Subcutaneous abdominal adipose tissue (tissue), 5 donors: ENCODE data around the gene PIGH.

Experiments used
- H3K27ac ChIP-seq: one replicate; pipeline ENCODE4 v1.7.0; 2013; ENCODE audit warnings: low read depth, mild to moderate bottlenecking, inconsistent platforms, low read length, moderate library complexity
- H3K27me3 ChIP-seq, 5 donors: one replicate each; pipeline ENCODE4 v1.7.0; 2013; ENCODE audit warnings: low read length in 5 of 5, inconsistent platforms in 1 of 5; ENCODE audit not compliant: control insufficient read depth in 5 of 5, insufficient read depth in 4 of 5
- H3K36me3 ChIP-seq, 5 donors: one replicate each; pipeline ENCODE4 v1.7.0; 2013; ENCODE audit warnings: low read length in 5 of 5; ENCODE audit not compliant: control insufficient read depth in 5 of 5, insufficient read depth in 5 of 5
- H3K4me1 ChIP-seq, 5 donors: one replicate each; pipeline ENCODE4 v1.7.0; 2013; ENCODE audit warnings: low read length in 5 of 5, mild to moderate bottlenecking in 3 of 5, moderate library complexity in 1 of 5; ENCODE audit not compliant: control insufficient read depth in 5 of 5, insufficient read depth in 5 of 5
- H3K4me3 ChIP-seq, 5 donors: one replicate each; pipeline ENCODE4 v1.7.0; 2013; ENCODE audit warnings: low read length in 5 of 5, low read depth in 1 of 5
- H3K9ac ChIP-seq, 5 donors: one replicate each; pipeline ENCODE4 v1.7.0; 2013; ENCODE audit warnings: low read length in 5 of 5, mild to moderate bottlenecking in 4 of 5, moderate library complexity in 3 of 5
- H3K9me3 ChIP-seq, 5 donors: one replicate each; pipeline ENCODE4 v1.7.0; 2013; ENCODE audit warnings: low read length in 5 of 5; ENCODE audit not compliant: control insufficient read depth in 5 of 5
- donor health status: healthy.
- donor health status: healthy.
- donor health status: healthy.
- donor health status: healthy.
- donor health status: healthy.

The PIGH gene

GRCh38 chr14:67599698-67600561 lies at the start of gene PIGH:
TSS of gene PIGH (minus strand) at chr14:67600268. CDS start at chr14:67600203, 65 bp downstream.
- Histone ChIP-seq H3K4me1 (peaks cover 2 to 19% (median 14%) of the 10 kb centered on the region in 5 donors), H3K9me3 (no peaks in the 10 kb centered on the region), H3K9ac (peak within 1 kb of the TSS; percentile 84 to 93 (median 88)), H3K36me3 (no peaks in the 10 kb centered on the region), H3K27ac (peak within 1 kb of the TSS; percentile 51), H3K27me3 (no peaks in the 10 kb centered on the region), H3K4me3 (peak within 1 kb of the TSS; percentile 87 to 94 (median 91))

- H3K27ac ChIP-seq, result no peak overlapping the region
- no peaks in the 10 kb centered on the region for H3K9me3 ChIP-seq
- H3K27me3 ChIP-seq, result no peaks in the 10 kb centered on the region
Observed at GRCh38 chr14:67646131-67646530, 46.1 kb upstream of the PIGH start.

GRCh38 chr14:67645414-67645813 lies 45.3 kb upstream of the PIGH start:
- Histone ChIP-seq H3K36me3 (peaks cover 40 to 50% (median 46%) of the 10 kb centered on the region in 5 donors), H3K4me3 (no peak overlapping the region), H3K9ac (no peak overlapping the region), H3K27ac (no peak overlapping the region), H3K27me3 (no peaks in the 10 kb centered on the region), H3K4me1 (no peaks in the 10 kb centered on the region), H3K9me3 (no peaks in the 10 kb centered on the region)

More at GRCh38 chr14:67646131-67646530, 46.1 kb upstream of the PIGH start:
- Histone ChIP-seq H3K36me3 (peaks cover 47 to 57% (median 54%) of the 10 kb centered on the region in 5 donors), H3K4me3 (no peak overlapping the region), H3K4me1 (no peaks in the 10 kb centered on the region), H3K9ac (no peak overlapping the region)

- Histone ChIP-seq H3K27me3 (no peaks in the 10 kb centered on the region), H3K27ac (no peak overlapping the region)
Observed at GRCh38 chr14:67644428-67644827, 44.4 kb upstream of the PIGH start.

GRCh38 chr14:67643713-67644112 lies 43.6 kb upstream of the PIGH start:
- H3K4me3 ChIP-seq, result no peak overlapping the region
- no peak overlapping the region for H3K9ac ChIP-seq
- no peaks in the 10 kb centered on the region for H3K27me3 ChIP-seq
- H3K4me1 ChIP-seq, result no peaks in the 10 kb centered on the region
- peaks cover 24 to 33% (median 30%) of the 10 kb centered on the region in 5 donors for H3K36me3 ChIP-seq
- H3K9me3 ChIP-seq, result no peaks in the 10 kb centered on the region
- no peak overlapping the region for H3K27ac ChIP-seq

More at GRCh38 chr14:67644428-67644827, 44.4 kb upstream of the PIGH start:
- Histone ChIP-seq H3K4me3 (no peak overlapping the region), H3K36me3 (peaks cover 31 to 40% (median 37%) of the 10 kb centered on the region in 5 donors), H3K9me3 (no peaks in the 10 kb centered on the region), H3K4me1 (no peaks in the 10 kb centered on the region), H3K9ac (no peak overlapping the region)

GRCh38 chr14:67641902-67642749 lies 42.1 kb upstream of the PIGH start:
- Histone ChIP-seq H3K9ac (no peak overlapping the region), H3K27ac (no peak overlapping the region), H3K4me3 (no peak overlapping the region), H3K9me3 (no peaks in the 10 kb centered on the region), H3K36me3 (peaks cover 12 to 18% (median 15%) of the 10 kb centered on the region in 5 donors), H3K4me1 (no peaks in the 10 kb centered on the region), H3K27me3 (no peaks in the 10 kb centered on the region)

GRCh38 chr14:67641480-67641879 lies 41.4 kb upstream of the PIGH start:
- peaks cover 5 to 12% (median 10%) of the 10 kb centered on the region in 5 donors for H3K36me3 ChIP-seq
- H3K4me1 ChIP-seq, result no peaks in the 10 kb centered on the region
- H3K27me3 ChIP-seq, result no peaks in the 10 kb centered on the region
- no peak overlapping the region for H3K27ac ChIP-seq
- H3K4me3 ChIP-seq, result no peak overlapping the region
- no peak overlapping the region for H3K9ac ChIP-seq
- no peaks in the 10 kb centered on the region for H3K9me3 ChIP-seq

GRCh38 chr14:67638642-67639041 lies 38.6 kb upstream of the PIGH start:
- Histone ChIP-seq H3K4me1 (no peaks in the 10 kb centered on the region), H3K9ac (no peak overlapping the region), H3K9me3 (no peaks in the 10 kb centered on the region), H3K27me3 (no peaks in the 10 kb centered on the region), H3K27ac (no peak overlapping the region), H3K4me3 (no peak overlapping the region), H3K36me3 (no peaks in the 10 kb centered on the region)

GRCh38 chr14:67636361-67636919 lies 36.4 kb upstream of the PIGH start:
- no peaks in the 10 kb centered on the region for H3K4me1 ChIP-seq
- H3K36me3 ChIP-seq, result no peaks in the 10 kb centered on the region
- no peak overlapping the region for H3K4me3 ChIP-seq
- no peak overlapping the region for H3K9ac ChIP-seq
- H3K27ac ChIP-seq, result no peak overlapping the region
- H3K9me3 ChIP-seq, result no peaks in the 10 kb centered on the region
- H3K27me3 ChIP-seq, result no peaks in the 10 kb centered on the region
